Kasumi-1 (cell line): ENCODE results near the gene SYMPK.

Experiments used
- DNase-seq, 2 experiments: peaks; one replicate each; lab custom pipeline; 2025; lab: John Stamatoyannopoulos, UW

The SYMPK gene

DNA sequence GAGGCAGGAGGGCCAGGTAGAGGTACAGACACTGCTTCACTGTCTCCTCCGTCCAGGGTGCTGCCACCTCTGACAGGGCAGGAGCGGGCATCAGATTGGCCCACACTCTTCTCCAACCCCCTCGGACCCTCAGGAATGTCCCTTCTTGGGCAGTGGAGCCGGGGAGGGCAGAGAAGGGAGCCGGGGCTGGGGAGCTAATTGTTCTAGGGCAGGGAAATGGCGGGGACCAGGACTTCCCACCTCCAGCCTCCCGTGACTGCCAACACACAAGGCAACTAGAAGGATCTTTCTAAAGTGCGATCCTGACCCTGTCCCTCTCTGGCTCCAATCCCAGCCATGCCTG is 37.7 kb downstream of the SYMPK start:
- no peak for DNase-seq

DNA sequence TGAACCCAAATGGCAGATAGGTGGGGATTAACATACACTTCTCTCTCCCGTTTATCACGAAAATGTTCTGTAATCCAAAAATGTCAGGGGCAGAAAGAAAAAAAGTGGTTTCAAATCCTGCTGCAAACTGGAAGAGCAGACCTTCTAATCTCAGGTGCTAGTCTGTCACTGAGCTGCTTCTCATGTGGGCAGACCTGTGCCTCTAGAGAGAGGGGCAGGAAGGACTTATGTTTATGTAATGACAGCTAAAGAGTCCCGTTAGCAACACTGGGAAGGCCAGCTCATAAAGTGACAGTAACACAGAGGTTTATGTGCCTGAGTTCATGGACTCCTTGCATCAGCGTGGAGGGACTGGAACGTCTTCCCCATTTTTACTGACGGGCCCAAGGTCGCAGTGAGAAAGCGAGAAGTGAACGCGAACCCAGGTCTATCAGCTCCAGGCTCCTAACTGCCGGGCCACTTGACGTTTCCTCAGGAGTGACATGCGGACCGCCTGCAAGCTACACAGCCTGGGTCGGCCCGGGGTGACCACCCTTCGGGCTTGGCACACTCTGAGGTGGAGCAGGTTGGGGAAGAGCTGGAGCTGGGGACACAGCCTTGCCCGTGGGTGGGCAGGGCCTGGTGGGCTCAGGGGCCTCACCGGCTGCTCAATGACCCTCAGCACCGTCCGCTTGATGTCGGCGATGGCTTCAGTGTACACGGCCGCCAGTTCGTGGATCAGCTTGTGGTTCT is 38.2 kb downstream of the SYMPK start:
- DNase-seq: no peak

DNA sequence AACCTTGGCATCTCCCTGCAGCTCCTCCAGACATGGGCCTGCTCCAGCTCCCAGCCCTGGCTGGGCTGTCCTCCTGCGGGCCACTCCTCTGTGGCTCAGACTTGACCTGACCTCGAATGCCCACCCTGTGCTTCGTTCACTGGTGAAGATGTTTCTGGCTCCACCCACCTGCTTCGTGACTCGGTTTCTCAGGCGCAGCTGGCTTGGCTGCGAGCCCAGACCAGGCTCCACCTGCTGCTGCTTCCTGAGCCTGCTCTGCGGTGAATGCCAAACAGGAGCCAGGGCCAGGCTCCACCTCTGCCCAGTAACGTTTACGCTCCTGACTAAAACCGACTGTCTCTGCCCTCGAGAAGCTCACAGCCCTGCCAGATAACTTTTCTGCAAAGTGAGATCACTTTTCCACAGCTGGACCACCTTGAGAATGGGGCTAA is 38.9 kb downstream of the SYMPK start:
- DNase-seq: no peak

DNA sequence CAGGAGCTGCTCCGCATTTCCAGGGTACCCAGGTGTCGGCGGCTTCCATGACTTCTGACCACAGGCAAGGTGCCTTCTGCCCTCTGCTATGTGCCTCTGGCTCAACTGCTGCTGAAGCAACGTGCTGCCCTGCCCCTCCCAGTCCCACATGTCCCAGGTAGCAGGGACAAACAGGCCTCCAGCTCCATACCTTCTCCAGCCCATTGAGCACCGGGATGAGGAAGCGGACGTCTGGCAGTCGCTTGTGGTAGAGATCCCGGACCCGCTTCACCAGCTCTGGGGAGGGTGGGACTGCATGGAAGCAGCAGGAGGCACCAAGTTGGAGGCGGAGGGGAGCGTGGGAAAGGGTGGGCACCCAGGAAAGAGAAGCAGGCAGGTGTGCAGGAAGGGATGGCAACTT is 39.8 kb downstream of the SYMPK start:
- DNase-seq: no peak

DNA sequence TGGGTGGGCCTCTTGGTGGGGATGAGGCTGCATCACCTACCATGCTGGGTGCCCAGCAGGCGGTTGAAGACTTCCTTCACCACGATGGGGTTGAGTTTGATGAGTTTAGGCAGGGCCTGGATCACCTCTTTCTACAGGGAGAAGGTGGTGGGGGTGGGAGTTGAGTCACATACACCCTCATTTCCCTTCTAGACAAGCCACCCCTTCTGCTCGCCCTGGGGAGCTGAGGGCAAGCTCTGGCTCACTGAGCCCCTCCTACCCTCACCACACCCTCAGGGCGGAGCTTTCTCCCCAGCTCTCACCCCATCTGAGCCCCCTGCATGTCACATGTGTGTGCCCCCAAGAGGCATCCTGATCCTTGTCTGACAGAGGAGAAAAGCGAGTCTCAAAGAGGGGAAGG is 40.2 kb downstream of the SYMPK start:
- DNase-seq: no peak

DNA sequence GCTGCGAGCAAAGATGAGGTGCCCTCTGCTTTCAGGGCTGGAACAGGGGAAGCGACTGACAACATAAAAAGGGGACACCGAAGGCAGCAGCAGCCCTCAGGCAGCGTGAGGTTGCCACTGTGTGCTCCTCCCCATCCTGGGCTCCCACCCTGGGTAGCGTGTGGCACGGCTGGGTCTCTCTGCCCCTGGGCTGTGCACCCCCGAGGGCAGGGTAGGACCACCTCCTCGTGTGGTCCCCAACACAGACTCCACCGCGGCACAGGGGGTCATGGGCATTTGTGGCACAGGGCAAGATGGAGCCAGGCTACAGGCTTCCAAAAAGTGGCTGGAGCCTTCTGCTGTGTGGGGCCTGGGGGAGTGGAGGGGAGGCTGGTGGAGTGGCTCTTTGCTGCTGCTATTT is 41.4 kb downstream of the SYMPK start:
- DNase-seq: no peak

DNA sequence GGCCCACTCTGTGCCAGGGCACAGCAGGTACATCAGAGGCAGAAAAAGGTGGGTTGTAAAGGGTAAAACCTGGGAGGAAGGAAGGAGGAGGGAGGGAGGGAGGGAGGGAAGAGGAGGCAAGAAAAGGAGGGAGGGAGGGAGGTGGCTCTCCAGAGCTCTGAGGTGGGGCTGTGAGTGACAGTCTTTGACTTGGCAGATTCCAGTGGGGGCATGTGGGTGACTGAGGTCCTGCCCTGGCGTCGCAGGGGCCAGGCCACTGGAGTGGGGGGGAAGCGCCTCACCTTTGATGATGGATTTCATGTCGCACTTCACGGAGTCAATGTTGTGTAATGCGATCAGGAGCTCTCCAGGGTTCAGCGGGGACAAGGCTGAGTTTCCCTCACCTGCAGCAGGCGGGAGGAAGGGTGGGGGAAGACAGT is 41.8 kb downstream of the SYMPK start:
- DNase-seq: no peak

DNA sequence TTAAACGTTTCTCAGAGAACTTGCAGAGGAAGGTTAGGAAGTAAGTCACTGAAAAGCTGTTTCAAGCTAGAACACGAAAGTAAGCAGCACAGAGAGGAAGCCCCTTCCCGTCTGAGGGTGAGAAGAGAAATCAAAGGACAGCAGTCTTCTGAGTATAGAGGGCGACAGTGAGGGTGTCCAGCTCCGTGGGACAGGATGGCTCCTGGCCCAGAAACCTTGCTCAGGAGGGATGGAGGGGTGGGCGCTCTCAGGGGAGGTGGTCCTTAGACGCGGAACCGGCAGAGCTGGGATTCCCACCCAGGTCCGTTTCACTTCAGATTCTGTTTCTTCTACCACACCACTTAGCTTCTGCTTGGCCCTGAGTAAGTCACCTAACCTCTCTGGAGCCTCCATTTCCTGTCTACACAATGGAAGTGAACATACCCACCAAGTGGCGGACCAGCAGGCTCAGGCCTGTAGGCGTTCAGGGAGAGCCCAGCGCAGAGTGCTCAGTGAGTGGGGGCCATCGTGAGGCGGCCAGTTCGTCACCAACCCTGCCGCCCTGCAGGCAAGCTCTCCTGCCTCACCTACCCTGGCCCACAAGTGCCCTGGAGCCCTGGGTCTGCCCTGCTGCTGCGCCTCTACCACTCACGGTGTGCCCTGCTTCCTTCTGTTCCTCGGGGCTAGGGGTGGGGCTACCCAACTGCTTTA is 42.4 kb downstream of the SYMPK start:
- no peak for DNase-seq

DNA sequence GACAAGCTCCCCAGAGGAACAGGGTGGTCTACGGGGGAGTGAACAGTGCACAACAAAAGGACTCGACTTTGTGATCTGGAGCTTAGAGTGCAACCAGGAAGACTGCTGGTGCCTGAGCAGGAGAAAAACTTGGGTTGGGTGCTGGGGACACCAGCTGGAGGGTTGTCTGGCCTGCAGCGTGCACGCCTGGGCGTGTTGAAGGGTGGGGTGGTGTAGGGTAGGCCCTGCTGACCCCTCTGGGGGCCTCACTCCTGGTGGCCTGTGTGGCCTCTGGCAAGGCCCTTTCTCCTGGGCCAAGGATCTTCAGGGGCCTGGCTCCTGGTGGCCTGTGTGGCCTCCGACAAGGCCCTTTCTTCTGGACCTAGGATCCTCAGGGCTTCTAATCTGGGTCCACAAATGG is 43.2 kb downstream of the SYMPK start:
- DNase-seq: no peak

DNA sequence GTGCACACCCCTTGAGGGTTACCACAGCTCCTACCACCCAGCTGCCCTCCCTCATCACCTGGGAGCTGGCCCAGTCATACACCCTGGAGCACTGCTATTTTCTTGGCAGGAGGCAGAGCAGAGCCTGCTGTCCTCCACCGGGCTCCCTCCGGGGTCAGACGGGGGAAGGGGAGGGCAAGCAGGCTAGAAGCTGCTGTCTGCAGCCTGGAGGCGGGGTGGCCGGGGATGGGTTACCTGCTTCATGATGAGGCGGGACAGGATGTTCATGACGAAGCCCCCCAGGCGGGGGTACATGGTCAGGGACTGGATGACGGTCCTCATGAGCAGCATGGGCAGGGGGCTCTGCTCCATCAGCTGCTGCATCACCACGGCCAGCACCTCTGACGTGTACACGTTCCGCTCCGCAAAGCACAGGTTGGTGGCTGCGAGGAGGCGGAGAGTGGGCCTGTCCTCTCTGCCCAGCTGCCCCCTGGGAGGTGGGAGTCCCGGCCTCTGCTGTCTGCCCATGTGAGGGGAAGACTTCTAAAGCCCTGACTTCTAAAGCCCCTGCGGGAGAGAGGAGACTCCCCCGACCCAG is 45.1 kb downstream of the SYMPK start:
- no peak for DNase-seq

DNA sequence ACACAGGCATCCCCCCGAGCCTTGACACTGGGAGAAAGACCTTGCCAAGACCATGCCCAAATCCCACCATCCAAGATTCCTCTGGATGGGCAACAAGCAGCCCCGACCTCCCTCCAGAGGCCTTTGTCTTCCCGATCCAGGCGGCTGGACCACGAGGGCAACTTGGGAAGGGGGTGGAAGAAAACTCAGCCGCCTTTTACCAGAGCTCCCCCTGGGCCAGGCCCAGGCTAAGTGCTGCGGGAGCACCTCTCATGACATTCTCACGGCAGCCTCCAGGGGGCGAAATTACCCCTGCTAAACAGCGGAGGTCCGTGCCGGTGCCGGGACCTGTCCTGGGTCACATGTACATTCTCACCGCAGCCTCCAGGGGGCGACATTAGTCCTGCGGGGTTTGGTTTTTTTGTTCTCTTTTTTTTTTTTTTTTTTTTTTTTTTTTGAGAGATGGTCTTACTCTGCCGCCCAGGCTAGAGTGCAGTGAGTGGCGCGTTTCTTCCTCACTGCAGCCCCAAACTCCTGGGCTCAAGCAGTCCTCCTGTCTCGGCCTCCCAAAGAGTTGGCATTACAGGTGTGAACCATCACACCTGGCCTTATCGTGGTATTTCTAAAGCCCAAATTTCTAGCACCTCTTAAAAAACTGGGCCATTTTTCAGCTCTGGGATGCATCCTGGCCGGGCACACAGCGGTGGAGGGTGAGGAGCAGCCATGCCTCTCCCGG is 45.8 kb downstream of the SYMPK start:
- peak; percentile 90 to 92 for DNase-seq

DNA sequence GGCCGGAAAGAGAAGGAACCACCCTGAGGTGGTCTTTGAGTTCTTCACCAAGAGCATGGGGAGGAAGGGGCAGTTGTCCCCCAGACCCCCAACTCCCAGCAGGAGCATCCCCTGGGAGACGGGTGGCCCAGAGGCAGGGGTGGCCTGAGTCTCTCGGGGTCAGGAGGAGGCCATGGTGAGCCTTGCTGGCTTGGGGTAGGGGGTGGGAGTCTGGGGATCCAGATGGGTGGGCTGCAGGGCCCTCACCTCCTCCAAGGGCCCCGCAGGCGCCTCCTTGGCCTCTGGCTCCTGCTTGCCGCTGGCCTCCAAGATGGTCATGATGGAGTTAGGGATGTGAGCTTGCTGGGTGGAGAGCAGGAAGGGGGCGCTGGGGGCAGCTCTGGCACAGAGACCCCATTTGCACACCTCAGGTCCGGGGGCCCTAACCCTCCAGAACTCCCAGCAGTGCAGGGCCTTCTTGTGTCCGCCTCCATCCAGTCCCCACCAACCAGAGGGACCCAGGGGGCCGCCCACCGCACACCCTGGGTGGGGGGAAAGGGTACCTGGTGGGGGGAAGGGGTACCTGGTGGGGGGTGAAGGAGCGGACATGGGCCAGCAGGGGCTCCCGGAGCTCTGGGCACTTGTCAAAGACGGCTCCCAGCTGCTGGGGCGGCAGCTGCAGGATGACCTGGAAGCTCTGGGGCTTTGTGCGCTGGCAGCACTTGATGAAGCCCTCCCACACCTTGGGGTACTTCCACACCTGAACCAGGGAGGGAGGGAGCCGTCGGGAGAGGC is 46.5 kb downstream of the SYMPK start:
- no peak for DNase-seq

DNA sequence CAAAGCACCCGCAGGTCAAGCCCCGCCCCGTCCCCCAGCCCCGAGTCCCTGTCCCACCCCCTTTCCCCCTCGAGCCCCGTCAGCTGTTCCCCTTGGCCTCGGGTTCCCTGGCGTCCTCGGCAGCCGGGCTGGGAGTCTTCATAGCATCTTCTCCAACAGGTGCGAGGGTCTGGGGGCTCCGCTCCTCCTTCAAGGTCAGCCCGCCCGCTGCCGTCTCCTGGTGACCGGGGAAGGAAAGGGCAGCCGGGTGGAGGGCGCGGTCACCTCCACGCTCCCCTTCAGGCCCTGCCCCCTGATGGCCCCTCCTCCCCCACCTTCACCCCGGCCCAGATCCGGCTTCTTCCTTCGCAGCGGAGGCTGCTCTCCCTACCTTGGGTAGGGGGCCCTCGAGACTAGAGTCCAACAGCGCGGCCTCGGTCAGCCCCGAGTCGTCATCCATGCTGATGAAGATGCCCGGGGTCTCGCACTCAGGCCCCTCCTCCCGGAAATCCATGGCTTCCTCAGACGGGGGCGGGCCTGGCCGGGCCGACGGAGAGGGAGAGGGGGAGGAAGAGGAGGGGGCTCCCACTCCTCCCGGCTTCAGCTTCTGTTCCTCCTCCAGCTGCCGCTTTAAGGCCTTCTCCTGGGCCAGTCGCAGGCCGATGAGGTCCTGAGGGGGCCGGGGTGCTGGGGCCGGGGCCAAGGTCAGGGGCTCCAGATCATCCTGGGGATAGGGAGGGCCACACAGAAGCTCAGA is 47.3 kb downstream of the SYMPK start:
- DNase-seq: no peak

DNA sequence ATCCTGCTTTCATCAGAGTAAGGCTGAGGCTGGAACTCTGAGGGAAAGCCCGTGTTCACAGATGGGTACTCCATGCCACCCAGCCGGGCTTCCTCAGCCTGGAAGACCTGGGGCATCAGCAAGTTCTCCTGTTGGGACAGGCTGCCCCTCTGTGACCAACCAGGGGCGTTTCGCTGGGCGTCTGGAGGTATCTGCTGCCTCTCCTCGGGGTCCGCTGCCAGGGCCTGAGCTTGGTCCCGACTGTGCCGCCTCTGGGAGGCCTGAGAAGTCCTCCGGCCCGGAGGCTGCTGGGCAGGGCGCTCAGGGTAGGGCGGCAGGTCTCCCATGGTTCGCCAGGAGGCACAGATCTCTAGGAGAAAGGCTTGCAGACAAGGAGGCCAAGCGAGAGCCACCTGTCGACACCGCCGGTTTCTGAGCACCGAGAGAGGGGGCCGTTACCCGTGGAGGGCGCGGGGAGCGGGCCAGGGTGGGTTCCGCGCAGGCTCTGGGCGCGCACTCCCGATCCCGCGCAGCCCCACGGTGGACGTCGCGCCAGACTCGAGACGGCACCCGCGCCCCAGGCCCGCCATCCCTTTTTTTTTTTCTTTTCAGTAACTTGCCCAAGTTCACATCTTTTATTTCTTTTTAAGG is 48.0 kb downstream of the SYMPK start, which contains the start of gene RSPH6A:
Gene RSPH6A (minus strand): TSS at position 458 of the 630 bp plus-strand sequence. CDS start 132 bp downstream, at position 326.
- DNase-seq: no peak

DNA sequence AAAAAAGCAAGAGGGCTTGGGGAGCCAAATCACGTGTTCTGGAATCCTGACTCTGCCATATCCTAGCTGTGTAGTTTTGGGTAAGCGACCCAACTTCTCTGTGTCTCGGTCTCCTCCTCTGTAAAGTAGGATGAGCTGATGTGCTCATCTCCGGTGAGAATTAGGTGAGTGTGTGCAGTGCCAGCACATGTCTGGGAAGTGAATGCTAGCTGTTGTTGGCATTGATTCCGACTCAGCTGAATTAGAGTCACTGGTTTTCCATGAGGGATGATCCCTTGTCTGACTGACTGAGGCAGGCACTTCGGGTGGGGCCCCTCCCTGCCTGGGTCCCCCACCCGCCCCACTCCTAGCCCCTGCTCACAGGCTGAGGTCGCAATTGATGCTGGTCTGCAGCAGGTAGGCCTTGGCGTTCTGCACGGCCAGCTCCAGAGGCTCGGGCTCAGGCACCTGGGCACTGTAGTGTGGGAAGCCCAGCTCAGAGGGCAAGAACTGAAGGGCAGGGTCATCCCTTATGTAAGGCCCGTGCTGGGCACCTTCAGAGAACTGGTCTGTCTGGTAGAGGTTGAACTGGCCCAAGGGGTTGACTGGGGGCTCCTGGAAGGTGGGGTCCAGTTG is 48.7 kb downstream of the SYMPK start:
- no peak for DNase-seq

DNA sequence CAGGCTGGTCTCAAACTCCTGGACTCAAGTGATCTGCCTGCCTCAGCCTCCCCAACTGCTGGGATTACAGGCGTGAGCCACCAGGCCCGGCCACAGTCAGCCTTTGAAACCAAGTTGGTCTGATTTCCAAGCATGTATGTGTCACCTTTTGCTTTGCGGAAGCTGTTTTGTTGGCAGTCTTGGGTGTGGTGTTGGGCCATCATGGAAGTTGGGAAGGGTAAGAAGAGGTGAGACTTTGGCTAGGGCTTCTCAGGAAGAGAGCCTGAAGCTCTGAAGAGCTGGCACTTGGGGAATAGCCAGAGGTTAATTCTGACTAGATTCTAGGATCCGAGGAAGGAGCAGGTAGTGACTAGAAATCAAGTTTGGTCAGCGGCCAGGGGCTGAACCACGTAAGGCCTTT is 50.6 kb downstream of the SYMPK start:
- no peak for DNase-seq

DNA sequence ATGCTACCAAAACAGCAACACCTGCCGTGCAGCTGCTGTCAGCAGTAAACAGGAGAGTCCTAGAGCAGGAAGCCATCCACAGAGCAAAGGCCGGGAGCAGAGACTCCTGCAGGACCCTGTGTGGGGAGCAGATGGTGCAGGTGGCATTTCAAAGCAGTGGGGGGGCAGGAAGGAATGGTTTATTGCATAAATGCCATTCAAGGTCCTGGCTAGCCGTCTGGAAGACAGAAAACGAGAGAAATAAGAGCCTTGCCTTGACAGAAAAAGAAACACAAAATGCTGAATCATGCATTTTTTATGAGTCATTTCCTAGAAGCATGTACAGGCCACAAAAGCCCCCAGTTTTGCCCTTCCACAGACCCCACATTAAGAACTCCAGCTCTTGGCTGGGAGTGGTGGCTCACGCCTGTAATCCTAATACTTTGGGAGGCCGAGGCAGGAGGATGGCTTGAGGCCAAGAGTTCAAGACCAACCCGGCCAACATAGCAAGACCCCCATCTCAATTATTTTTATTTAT is 53.2 kb downstream of the SYMPK start:
- peak; percentile 49 to 55 for DNase-seq

DNA sequence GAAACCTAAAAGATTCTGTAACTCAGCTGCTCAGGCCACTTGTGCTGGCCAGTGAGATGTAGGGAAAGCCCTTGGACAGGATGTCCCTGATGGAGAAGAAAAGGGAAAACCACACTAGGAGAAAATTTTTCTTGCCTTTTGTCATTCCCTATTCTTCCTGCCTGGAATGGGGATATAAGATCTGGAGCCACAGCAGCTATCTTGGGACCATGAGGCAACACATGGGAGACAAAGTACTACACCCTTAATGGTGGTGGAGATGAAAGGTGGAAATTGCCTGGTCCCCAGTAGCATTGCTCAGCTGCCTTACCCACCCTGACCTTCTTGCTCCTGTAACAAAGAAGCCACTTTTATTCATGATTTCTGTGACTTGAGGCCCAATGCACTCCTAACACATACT is 57.2 kb downstream of the SYMPK start:
- DNase-seq: no peak

DNA sequence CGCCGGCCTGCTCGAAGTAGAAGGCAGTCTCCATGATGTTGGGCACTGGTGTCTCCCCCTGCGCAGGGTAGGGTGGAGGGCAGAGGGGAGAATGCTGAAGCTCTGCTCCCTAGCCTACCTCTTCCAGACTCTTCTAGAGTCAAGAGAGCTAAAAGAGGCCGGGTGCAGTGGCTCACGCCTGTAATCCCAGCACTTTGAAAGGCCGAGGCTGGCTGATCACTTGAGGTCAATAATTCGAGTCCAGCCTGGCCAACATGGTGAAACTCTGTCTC is 58.1 kb downstream of the SYMPK start:
- DNase-seq: no peak
